Measurements from ENCODE around the gene SDC3.

The SDC3 gene

DNA sequence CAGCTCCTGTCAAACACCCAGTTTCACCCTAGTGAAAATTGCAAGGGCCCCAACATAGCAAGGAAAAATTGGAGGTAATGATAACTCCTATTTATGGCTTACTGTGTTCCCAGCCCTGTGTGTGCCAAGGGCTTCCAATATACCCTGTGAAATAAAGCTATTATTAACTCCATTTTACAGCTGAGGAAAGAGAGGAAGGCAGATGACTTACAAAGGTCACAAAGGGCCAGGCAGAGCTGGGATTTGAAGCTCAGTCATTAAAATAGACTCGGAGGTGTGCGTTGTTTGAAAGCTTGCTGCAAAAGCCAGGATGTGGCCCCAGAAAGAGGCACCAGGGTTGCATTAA is 20.2 kb upstream of the SDC3 start:
- no peak overlapping the region for H3K4me3 ChIP-seq (ENCODE audit: extremely low read depth, insufficient read depth, low read length, poor library complexity, severe bottlenecking)
- H3K9me3 ChIP-seq (ENCODE audit: control insufficient read depth, low read length) = no peaks in the 10 kb centered on the region
- WGBS, 2 experiments (ENCODE audit: insufficient coverage in 2 of 2) = 86 to 95% methylated on average over 2 of the region's 2 CpGs
- peaks cover 8% of the 10 kb centered on the region for H3K4me1 ChIP-seq (ENCODE audit: control insufficient read depth, insufficient read depth, low read length, poor library complexity, severe bottlenecking)
- no peak overlapping the region for H3K27ac ChIP-seq (ENCODE audit: low read depth, low read length, severe bottlenecking)
- peaks cover 24% of the 10 kb centered on the region for H3K36me3 ChIP-seq (ENCODE audit: control insufficient read depth, insufficient read depth, low read length)

DNA sequence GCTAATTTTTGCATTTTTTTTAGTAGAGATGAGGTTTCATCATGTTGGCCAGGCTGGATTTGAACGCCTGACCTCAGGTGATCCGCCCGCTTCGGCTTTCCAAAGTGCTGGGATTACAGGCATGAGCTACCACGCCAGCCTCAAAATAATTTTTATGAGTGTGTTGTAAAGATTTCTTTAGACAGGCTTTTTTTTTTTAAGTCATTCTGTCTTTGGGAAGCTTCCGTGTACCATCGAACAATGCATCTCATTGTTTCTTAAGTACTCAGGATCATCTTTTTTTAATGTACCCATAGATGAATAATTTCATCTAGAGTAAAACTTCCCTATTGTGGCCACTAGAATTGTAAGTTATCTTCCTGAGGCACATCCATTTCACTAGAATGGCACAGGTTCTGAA is 19.6 kb upstream of the SDC3 start:
- Histone ChIP-seq H3K9me3 (ENCODE audit: control insufficient read depth, low read length) (no peaks in the 10 kb centered on the region), H3K36me3 (ENCODE audit: control insufficient read depth, insufficient read depth, low read length) (peaks cover 19% of the 10 kb centered on the region), H3K27ac (ENCODE audit: low read depth, low read length, severe bottlenecking) (no peak overlapping the region), H3K4me1 (ENCODE audit: control insufficient read depth, insufficient read depth, low read length, poor library complexity, severe bottlenecking) (peaks cover 4% of the 10 kb centered on the region), H3K4me3 (ENCODE audit: extremely low read depth, insufficient read depth, low read length, poor library complexity, severe bottlenecking) (no peak overlapping the region)
- 93 to 96% methylated on average over 4 to 5 of the region's 7 CpGs for WGBS, 2 experiments (ENCODE audit: insufficient coverage in 2 of 2)

DNA sequence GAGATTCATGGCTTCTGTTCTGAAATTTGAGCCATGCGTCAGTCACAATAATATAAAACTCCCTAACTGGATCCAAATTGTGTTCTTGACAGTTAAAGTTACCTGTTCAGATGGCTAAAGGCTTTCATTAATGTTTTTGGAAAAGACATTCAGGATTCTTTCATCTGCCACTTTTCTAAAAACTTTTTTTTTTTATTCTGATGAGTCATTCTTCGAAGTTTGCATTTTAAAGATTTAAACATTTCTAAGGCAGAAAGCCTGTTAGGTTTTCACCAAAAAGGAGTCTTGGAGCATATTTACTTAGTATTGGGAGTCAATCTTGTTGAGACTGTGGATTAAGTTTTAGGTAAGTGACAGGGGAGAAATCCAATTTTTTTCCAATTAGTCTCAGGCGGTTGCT is 18.9 kb upstream of the SDC3 start:
- no peak overlapping the region for H3K27ac ChIP-seq (ENCODE audit: low read depth, low read length, severe bottlenecking)
- no peaks in the 10 kb centered on the region for H3K9me3 ChIP-seq (ENCODE audit: control insufficient read depth, low read length)
- WGBS, 2 experiments (ENCODE audit: insufficient coverage in 2 of 2) = 93 to 100% methylated on average over 1 to 3 of the region's 3 CpGs
- H3K4me3 ChIP-seq (ENCODE audit: extremely low read depth, insufficient read depth, low read length, poor library complexity, severe bottlenecking) = no peak overlapping the region
- H3K36me3 ChIP-seq (ENCODE audit: control insufficient read depth, insufficient read depth, low read length) = peaks cover 12% of the 10 kb centered on the region
- H3K4me1 ChIP-seq (ENCODE audit: control insufficient read depth, insufficient read depth, low read length, poor library complexity, severe bottlenecking) = peaks cover 4% of the 10 kb centered on the region

DNA sequence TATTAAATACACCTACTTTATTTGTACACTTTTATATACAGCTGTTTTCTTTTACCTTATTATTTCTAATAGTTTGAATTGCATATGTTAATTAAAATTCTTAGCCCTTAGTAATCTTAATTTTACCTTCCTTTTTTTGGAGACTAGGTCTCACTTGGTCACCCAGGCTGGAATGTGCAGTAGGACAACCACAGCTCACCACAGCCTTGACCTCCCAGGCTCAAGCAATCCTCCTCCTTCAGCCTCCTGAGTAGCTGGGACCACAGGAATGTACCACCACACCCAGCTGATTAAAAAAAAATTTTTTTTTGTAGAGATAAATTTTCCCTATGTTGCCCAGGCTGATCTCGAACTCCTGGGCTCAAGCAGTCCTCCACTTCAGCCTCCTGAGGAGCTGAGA is 15.0 kb upstream of the SDC3 start:
- no peaks in the 10 kb centered on the region for H3K36me3 ChIP-seq (ENCODE audit: control insufficient read depth, insufficient read depth, low read length)
- no peak overlapping the region for H3K27ac ChIP-seq (ENCODE audit: low read depth, low read length, severe bottlenecking)
- no CpG with 5 or more reads among the region's 1 CpG for WGBS, 2 experiments (ENCODE audit: insufficient coverage in 2 of 2)
- peaks cover under 1% of the 10 kb centered on the region for H3K4me1 ChIP-seq (ENCODE audit: control insufficient read depth, insufficient read depth, low read length, poor library complexity, severe bottlenecking)
- H3K9me3 ChIP-seq (ENCODE audit: control insufficient read depth, low read length) = no peaks in the 10 kb centered on the region
- H3K4me3 ChIP-seq (ENCODE audit: extremely low read depth, insufficient read depth, low read length, poor library complexity, severe bottlenecking) = no peak overlapping the region

DNA sequence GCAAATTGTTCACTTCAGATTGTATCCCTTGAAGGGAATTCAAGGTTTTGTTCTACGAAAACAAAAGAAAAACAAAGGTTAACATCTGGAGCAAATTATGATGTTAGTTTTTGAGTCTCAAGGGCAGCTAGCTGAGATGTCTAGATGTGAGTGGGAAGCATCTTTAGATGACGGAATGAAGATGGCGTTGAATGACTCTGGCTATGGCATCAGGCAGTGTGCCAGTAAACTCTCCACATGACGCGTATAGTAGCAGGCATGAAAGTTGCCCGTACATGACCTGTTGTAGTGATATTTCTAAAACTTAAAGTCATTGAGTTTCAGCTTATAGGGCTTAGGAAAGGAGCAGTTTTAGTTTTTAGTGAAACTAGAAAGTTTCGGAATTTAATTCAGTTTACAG is 12.3 kb upstream of the SDC3 start:
- H3K9me3 ChIP-seq (ENCODE audit: control insufficient read depth, low read length) = no peaks in the 10 kb centered on the region
- no peaks in the 10 kb centered on the region for H3K4me1 ChIP-seq (ENCODE audit: control insufficient read depth, insufficient read depth, low read length, poor library complexity, severe bottlenecking)
- no peak overlapping the region for H3K4me3 ChIP-seq (ENCODE audit: extremely low read depth, insufficient read depth, low read length, poor library complexity, severe bottlenecking)
- H3K27ac ChIP-seq (ENCODE audit: low read depth, low read length, severe bottlenecking) = no peak overlapping the region
- WGBS, 2 experiments (ENCODE audit: insufficient coverage in 2 of 2) = 90 to 94% methylated on average over 6 of the region's 7 CpGs
- no peaks in the 10 kb centered on the region for H3K36me3 ChIP-seq (ENCODE audit: control insufficient read depth, insufficient read depth, low read length)

DNA sequence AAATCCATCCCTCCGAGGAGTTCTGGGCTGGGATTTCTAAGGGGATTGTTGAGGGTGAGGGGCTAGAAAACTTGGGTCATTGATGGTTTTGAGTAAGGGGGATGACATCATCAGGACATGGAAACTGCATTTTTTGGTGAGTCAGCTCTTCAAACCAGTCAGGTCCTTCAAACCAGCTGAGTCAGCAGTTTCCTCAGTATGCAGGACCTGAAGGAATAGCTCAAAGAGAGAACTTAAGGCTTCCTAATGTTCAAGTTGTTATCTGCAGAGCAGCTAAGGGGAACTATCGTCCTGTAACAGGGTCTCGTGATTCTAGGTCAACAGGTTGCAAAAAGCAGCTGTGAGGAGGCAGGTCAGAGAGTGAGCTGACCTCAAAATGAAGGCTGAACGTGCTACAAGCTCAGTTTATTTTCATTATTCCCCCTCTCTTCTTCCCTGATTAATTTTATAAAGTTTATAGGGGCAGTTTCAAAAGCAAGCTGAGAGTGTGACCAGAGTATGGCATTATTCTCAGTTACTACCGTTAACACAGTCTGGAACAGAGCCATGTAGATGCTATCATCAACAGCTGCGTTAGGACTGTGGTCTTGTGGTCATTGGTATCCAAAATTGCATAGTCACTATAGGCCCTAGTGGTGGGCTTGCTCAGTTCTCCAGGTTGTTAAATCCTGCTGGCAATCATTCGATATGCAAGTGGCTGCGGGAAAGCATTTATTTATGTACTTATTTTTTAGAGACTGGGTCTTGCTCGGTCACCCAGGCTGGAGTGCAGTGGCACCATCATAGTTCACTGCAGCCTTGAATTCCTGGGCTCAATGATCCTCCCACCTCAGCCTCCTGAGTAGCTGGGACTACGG is 10.7 kb upstream of the SDC3 start:
- Histone ChIP-seq H3K4me3 (ENCODE audit: extremely low read depth, insufficient read depth, low read length, poor library complexity, severe bottlenecking) (no peak overlapping the region), H3K36me3 (ENCODE audit: control insufficient read depth, insufficient read depth, low read length) (no peaks in the 10 kb centered on the region), H3K9me3 (ENCODE audit: control insufficient read depth, low read length) (no peaks in the 10 kb centered on the region), H3K27ac (ENCODE audit: low read depth, low read length, severe bottlenecking) (no peak overlapping the region), H3K4me1 (ENCODE audit: control insufficient read depth, insufficient read depth, low read length, poor library complexity, severe bottlenecking) (no peaks in the 10 kb centered on the region)
- 89 to 97% methylated on average over 7 of the region's 10 CpGs for WGBS, 2 experiments (ENCODE audit: insufficient coverage in 2 of 2)

DNA sequence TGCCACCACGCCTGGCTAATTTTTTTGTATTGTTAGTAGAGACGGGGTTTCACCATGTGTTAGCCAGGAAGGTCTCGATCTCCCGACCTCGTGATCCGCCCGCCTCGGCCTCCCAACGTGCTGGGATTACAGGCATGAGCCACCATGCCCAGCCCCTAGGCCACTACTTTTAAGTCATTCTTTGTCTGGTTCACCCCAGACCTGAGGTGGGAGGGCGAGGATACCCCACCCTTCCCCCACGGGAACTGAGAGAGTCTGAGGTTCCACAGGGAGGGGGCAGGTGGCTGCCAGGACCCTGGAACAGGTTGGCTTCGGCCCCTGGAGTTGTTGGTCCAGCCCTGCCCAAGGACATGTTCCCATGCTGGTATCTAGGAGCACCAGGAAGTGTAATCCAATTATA is 7.7 kb upstream of the SDC3 start:
- Histone ChIP-seq H3K9me3 (ENCODE audit: control insufficient read depth, low read length) (no peaks in the 10 kb centered on the region), H3K27ac (ENCODE audit: low read depth, low read length, severe bottlenecking) (no peak overlapping the region), H3K36me3 (ENCODE audit: control insufficient read depth, insufficient read depth, low read length) (no peaks in the 10 kb centered on the region), H3K4me1 (ENCODE audit: control insufficient read depth, insufficient read depth, low read length, poor library complexity, severe bottlenecking) (peaks cover under 1% of the 10 kb centered on the region), H3K4me3 (ENCODE audit: extremely low read depth, insufficient read depth, low read length, poor library complexity, severe bottlenecking) (no peak overlapping the region)
- 94 to 96% methylated on average over 7 to 9 of the region's 12 CpGs for WGBS, 2 experiments (ENCODE audit: insufficient coverage in 2 of 2)

DNA sequence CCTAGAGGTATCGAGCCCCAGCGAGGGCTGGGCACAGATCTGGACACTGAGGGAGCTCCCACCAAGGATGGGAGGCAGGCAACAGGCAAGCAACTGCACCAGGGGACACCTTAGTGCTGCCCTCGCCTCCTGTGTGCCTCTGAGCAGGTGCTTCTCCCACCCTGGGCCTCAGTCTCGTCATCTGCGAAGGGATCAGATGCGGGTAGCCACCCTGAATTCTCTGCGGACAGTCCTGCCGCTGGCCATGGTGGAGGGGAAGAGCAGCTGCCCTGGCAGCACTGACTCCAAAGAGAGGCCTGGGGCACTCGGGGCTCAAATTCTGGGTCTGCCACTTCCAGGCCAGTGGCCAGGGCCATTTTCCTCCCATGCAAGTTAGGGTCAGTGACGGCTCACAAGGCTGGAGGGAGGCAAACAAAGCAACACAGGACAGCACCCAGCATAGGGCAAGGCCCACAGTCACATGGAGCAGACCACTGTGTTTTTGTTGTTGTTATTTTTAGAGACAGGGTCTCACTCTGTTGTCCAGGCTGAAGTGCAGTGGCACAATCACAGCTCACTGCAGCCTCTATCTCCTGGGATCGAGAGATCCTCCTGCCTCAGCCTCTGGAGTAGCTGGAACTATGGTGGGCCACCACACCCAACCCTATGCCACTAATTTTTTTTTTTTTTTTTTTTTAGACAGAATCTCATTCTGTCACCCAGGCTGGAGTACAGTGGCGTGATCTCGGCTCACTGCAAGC is 7.1 kb upstream of the SDC3 start:
- Histone ChIP-seq H3K27ac (ENCODE audit: low read depth, low read length, severe bottlenecking) (no peak overlapping the region), H3K36me3 (ENCODE audit: control insufficient read depth, insufficient read depth, low read length) (no peaks in the 10 kb centered on the region), H3K4me3 (ENCODE audit: extremely low read depth, insufficient read depth, low read length, poor library complexity, severe bottlenecking) (no peak overlapping the region), H3K9me3 (ENCODE audit: control insufficient read depth, low read length) (no peaks in the 10 kb centered on the region), H3K4me1 (ENCODE audit: control insufficient read depth, insufficient read depth, low read length, poor library complexity, severe bottlenecking) (peaks cover 5% of the 10 kb centered on the region)
- WGBS, 2 experiments (ENCODE audit: insufficient coverage in 2 of 2) = 89 to 92% methylated on average over 10 of the region's 13 CpGs

DNA sequence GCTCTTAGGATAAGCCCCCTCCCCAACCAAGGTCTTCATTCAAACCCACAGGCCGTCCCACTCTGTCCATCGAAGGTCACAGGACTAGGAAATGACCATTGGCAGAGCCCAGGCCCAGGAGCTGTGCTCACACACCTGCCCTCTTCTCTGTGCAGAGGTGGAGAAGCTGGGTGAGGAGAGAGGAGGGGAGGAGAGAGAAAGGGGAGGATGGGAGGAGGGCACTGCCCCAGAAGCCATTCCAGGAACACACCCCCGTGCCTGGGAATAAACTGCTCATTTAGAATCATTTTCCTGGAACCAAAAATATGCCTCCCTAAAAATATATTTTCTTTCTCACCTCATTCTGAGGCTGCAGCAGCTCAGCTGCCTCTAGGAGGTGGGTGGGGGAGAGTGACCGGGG is 6.4 kb upstream of the SDC3 start:
- Histone ChIP-seq H3K27ac (ENCODE audit: low read depth, low read length, severe bottlenecking) (no peak overlapping the region), H3K36me3 (ENCODE audit: control insufficient read depth, insufficient read depth, low read length) (no peaks in the 10 kb centered on the region), H3K4me3 (ENCODE audit: extremely low read depth, insufficient read depth, low read length, poor library complexity, severe bottlenecking) (no peak overlapping the region), H3K4me1 (ENCODE audit: control insufficient read depth, insufficient read depth, low read length, poor library complexity, severe bottlenecking) (peaks cover 5% of the 10 kb centered on the region), H3K9me3 (ENCODE audit: control insufficient read depth, low read length) (no peaks in the 10 kb centered on the region)
- WGBS, 2 experiments (ENCODE audit: insufficient coverage in 2 of 2) = 80% methylated on average over 1 of the region's 4 CpGs; no CpG with 5 or more reads in 1 of the 2 experiments

DNA sequence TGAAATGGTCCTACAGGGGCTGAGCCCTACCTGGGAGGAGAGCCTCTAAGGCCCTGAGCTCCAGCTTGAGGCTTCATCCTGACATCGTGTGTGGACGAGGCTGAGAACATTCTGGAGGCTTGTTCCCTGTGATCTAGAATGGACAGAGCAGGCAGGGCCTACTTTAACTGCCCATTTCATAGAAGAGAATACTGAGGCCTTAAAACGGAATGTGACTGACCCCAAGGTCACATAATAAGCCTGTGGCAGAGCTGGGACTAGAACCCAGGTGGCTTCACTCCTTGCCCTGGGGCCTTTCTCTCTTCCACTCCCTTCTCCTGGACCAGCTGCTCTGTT is 6.0 kb upstream of the SDC3 start:
- no peaks in the 10 kb centered on the region for H3K36me3 ChIP-seq (ENCODE audit: control insufficient read depth, insufficient read depth, low read length)
- peaks cover 9% of the 10 kb centered on the region for H3K4me1 ChIP-seq (ENCODE audit: control insufficient read depth, insufficient read depth, low read length, poor library complexity, severe bottlenecking)
- H3K27ac ChIP-seq (ENCODE audit: low read depth, low read length, severe bottlenecking) = no peak overlapping the region
- H3K9me3 ChIP-seq (ENCODE audit: control insufficient read depth, low read length) = no peaks in the 10 kb centered on the region
- H3K4me3 ChIP-seq (ENCODE audit: extremely low read depth, insufficient read depth, low read length, poor library complexity, severe bottlenecking) = no peak overlapping the region
- 94 to 100% methylated on average over 2 to 3 of the region's 3 CpGs for WGBS, 2 experiments (ENCODE audit: insufficient coverage in 2 of 2)
